Right hindlimb (tissue), 1 donor: ENCODE data around the gene CSNK2A3.
"Not testable (repeated sequence)": the region's sequence is repeated elsewhere in the genome, so short reads cannot be mapped to it uniquely, and the experiment has no call there.

Experiments used
- DNase-seq: peaks from one replicate; pipeline ENCODE4 v3.0.0-alpha.2; 2018

CSNK2A3 gene

GRCh38 chr11:11378184-11378940 lies 25.3 kb upstream of the CSNK2A3 start:
- no peak for DNase-seq

GRCh38 chr11:11374358-11375148 lies 21.5 kb upstream of the CSNK2A3 start:
- DNase-seq: no peak

- no peak for DNase-seq
These were observed 20.9 kb upstream of the CSNK2A3 start for GRCh38 chr11:11373934-11374333.

GRCh38 chr11:11372461-11372860 lies 19.4 kb upstream of the CSNK2A3 start:
- no peak for DNase-seq

DNA sequence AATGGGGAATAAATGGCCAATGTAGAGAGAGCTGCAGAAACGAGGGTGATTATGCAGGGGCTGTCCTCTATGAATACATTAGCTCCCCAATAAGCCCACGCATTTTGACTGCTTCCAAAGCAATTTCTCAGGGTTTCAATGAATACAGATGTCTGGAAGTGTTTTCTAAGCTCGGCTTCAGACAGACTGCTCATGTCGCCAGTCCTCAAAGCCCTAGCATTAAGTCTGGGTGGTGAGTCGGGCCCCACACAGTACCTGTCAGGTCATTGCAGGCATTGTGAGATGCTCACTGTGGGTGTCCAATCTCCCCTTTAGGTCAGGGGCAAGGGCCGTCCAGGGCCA lies 17.9 kb upstream of the CSNK2A3 start:
- no peak for DNase-seq

GRCh38 chr11:11370255-11370961 lies 17.4 kb upstream of the CSNK2A3 start:
- DNase-seq: peak; percentile 32

DNA sequence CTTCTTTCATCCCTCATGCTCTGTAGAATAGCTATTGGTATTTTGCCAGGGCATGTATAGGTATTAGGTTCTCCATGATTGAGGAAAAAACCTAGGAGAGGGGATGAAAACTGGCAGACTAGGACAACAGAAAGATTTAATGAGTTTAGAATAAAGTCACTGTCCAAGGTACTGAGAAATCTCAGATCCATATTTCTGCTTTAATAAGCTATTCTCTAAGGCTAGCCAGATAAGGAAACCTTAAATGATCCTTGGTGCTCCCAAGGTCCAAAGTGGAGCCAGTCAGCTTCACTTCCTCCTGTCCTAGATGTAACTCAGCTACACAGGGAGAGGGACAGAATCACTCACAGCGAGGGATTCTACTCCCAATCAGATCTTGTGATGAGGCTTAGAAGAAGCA lies 13.7 kb upstream of the CSNK2A3 start:
- DNase-seq: no peak

DNA sequence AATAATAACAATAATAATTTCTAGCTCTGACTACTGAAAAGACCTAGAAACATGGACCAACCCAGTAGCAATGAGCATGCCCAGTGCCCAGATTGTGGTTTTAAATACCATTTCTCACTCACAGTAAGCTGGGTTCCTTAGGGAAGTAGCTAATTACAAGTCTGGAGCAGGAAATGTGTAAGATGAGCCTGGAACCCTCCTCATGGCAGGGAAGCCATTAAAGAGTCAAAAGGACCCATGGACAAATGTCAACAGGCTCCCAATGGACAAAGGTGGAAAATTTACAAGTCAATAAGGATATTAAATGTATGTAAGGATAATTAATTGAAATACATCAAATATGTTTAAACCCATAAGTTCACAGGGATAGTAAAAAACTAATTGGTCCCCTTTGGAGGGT lies 10.6 kb upstream of the CSNK2A3 start:
- DNase-seq: no peak

GRCh38 chr11:11359611-11360010 lies 6.6 kb upstream of the CSNK2A3 start:
- DNase-seq: no peak

- DNase-seq: no peak
These were observed 3.8 kb upstream of the CSNK2A3 start for GRCh38 chr11:11356842-11357241.

DNA sequence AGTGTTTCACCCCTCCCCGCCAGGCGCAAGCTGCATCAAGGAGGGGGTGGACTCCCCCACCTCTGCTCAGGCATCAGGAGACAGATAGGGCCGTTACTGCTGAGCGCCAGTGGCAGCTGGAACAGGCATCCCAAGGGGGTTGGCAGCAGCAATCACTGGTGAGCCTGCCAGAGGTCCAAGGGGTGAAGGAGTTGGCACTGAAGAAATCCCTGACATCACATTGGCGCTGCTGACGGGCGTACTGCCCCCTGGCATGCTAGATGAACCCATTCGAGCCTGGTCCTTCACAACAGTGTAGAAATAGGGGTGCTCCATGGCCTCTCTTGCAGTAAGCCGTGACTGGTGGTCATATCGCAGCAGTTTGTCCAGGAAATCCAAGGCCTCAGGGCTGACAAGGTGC lies 1.2 kb downstream of the CSNK2A3 start:
- DNase-seq: not testable (repeated sequence)

DNA sequence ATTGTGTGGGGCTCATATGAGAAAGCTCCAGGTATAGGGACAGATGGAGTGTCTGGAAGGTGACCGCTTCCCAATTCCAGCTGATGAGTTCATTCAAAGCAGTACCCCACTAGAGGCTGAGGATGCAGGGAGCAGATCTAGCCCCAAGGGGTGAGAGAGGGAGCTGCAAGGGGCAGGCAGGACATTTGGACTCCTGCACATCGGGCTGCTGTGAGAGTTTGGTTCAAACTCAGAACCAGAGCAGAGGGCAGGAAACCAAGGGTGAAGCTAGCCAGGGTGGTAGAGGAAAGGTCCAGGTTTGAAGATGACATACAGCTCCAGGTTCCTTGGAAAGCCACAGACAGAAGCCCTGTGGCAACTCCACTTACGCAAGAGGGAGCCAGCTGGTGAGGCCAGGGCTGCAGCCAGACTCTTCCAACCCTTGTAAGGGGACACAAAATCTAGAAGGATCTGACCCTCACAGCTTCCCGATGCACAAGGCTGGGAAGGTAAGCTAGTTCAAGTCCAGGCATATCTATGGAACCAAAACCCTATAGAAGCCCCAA lies 1.9 kb downstream of the CSNK2A3 start:
- DNase-seq: no peak

- peak; percentile 78 for DNase-seq
These were observed 3.1 kb downstream of the CSNK2A3 start for GRCh38 chr11:11349870-11350337.

GRCh38 chr11:11349106-11349825 lies 3.8 kb downstream of the CSNK2A3 start:
- DNase-seq: peak; percentile 73

GRCh38 chr11:11348303-11348702 lies 4.7 kb downstream of the CSNK2A3 start:
- no peak for DNase-seq

- DNase-seq: peak; percentile 86
These were observed 5.5 kb downstream of the CSNK2A3 start for GRCh38 chr11:11347592-11347991.

DNA sequence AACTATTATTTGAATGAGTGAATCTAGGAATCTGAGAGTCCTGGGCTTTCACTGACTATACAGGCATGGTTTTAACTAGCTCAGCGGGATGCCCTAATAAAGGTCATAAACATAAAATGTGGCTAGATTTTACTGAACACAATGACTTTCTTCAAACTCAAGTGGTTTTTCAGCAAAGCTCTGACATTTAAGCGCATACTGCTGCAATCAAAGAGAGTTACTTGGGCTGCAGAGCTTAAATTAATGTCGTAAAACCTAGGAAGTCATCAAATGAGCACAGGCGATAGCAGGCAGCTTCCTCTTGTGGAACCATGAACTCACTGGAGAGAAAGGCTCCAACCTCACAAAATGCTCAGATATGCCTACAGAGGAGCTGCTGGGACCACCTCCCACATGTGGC lies 6.7 kb downstream of the CSNK2A3 start:
- DNase-seq: no peak

- no peak for DNase-seq
These were observed 8.0 kb downstream of the CSNK2A3 start for GRCh38 chr11:11345099-11345498.

DNA sequence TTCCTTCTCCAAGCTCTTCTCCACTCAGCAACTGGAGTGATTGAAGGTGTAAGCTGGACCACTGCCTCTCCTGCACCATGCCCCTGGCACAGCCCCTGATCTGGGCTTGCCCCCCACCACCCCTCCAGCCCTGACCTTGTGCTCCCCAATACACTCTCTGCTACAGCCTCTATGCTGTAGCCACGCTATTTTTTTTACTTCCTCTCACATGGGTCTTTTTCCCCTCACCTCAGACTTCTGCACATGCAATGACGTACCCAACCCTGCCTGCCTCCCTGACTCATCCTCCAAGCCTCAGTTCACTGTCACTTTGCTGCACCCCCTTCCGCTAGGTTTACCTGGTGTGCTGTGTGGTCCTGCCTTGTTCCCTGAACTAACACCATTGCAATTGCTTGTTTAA lies 9.0 kb downstream of the CSNK2A3 start:
- DNase-seq: no peak

DNA sequence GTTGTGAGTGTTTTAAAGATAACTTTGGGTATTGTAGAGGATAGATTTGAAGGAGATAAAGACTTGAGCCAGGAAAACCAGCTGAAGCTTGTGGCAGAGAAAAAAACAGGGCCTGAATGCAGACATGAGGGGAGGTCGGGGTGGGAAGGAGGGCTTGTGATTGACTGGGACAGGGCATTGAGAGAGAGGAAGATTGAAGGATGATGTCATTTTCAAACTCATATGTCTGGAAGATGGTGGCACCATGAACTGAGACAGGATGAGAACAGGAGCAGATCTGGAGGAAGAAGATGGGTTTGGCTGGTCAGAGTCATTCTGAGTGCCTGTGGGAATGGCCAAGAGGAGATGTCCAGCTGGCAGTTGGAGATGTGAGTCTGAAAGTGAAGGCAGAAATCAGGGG lies 14.7 kb downstream of the CSNK2A3 start:
- DNase-seq: no peak

GRCh38 chr11:11336664-11337063 lies 16.4 kb downstream of the CSNK2A3 start:
- DNase-seq: no peak

DNA sequence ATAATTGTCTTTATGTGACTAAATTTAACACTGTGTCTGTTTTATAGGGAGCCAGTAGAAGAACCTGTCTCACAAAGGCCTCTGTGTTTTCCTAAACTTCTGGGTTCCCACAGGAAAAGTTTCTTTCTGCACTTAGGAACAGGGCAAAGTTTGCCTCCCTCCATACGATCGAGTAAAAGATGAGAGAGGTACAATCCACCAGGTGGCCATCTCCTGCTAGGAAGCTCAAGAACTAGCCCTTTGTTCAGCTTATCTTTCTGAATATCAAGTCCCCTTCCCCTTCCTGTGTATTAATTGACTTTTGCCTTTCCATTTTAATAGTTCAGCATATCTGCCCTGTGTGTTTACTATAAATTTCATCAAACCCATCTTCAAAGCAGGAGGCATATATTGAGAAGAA lies 18.0 kb downstream of the CSNK2A3 start:
- DNase-seq: no peak

DNA sequence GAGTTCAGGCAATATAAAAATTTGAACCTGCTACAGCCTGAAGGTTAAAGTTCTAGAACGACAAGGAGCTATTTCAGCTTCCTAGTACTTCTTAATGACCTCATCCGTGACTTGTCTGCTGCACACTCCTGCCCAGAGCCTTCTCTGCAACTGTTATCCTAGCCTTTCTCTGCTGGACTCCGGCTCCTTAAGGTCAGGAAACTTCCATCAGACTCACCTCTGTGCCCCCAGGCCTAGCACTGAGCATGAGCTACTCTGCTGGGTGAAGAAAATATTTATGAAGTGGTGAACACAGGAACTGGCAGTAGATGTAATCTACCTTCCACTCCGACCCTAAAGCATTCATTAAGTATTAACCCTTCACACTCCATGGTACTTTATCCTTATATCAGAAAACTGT lies 18.4 kb downstream of the CSNK2A3 start:
- DNase-seq: no peak
